Progenitor cell of endocrine pancreas (in vitro differentiated cells): ENCODE data around the gene GPR31. TPM values are rescaled to one million over a fixed set of nuclear protein-coding genes. Genes with fewer than 3 reads are reported as not detected.

Experiments
- DNase-seq: peaks from one replicate; pipeline ENCODE4 v3.0.0; 2021; ENCODE audit warnings: low spot score; ENCODE audit not compliant: unreplicated experiment
- H3K27ac Mint-ChIP-seq: 2 replicates; pipeline ENCODE4 v1.8.0; 2021; ENCODE audit warnings: mild to moderate bottlenecking, moderate library complexity, mixed read lengths
- H3K27me3 Mint-ChIP-seq: 2 replicates; pipeline ENCODE4 v1.8.0; 2021; ENCODE audit warnings: mixed read lengths
- H3K36me3 Mint-ChIP-seq: 2 replicates; pipeline ENCODE4 v1.8.0; 2022; ENCODE audit warnings: mixed read lengths; ENCODE audit not compliant: insufficient read depth
- H3K4me1 Mint-ChIP-seq: 2 replicates; pipeline ENCODE4 v1.8.0; 2021; ENCODE audit warnings: low read depth, mixed read lengths
- H3K4me3 Mint-ChIP-seq: 2 replicates; pipeline ENCODE4 v1.8.0; 2021; ENCODE audit warnings: low read depth, mild to moderate bottlenecking, moderate library complexity, mixed read lengths
- H3K9me3 Mint-ChIP-seq: 2 replicates; pipeline ENCODE4 v1.8.0; 2021; ENCODE audit warnings: low read depth, mixed read lengths
- total RNA-seq: library from RNA; stranded (reverse); gene quantifications from 2 replicates; pipeline ENCODE4 v1.2.1, GENCODE V29; 2021
- TF ChIP-seq, protein P1 (sequence below): fragments of 200-600 bp; sonication (generic); IDR thresholded peaks from one replicate; pipeline ENCODE4 v1.5.0; 2021; ENCODE audit warnings: antibody characterized with exemption, mild to moderate bottlenecking; ENCODE audit not compliant: unreplicated experiment

The GPR31 gene
- total RNA-seq, 1 donor from 2014 or later: not detected

DNA sequence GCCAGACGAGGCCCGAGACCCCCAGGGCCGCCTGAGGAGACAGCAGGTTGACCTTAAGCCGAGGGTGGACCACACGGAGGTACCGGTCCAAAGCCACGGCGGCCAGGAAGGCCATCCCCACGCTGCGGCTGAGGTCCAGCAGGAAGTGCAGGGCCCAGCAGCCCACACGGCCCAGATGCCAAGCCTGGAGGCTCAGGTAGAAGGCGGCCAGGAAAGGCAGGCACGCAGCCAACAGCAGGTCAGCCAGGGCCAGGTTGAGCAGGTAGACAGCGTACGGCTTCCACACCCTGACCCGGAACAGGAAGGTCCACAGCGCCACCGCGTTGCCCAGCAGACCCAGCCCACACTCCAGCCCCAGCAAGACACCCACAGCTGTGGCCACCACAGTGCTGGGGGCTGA, 366 bp downstream of the GPR31 start:
- no peak for DNase-seq
- peaks cover 9% of the 10 kb centered on the region for H3K27me3 Mint-ChIP-seq

GRCh38 chr6:167154895-167155294, 2.9 kb downstream of the GPR31 start:
- Mint-ChIP-seq H3K36me3 (no peaks in the 10 kb centered on the region), H3K9me3 (peaks cover 2% of the 10 kb centered on the region)

More for the DNA sequence above, 366 bp downstream of the GPR31 start:
- Mint-ChIP-seq H3K36me3 (no peaks in the 10 kb centered on the region), H3K9me3 (peaks cover 2% of the 10 kb centered on the region), H3K4me3 (no peak overlapping the region), H3K4me1 (peaks cover 2% of the 10 kb centered on the region), H3K27ac (no peak overlapping the region)
- TF ChIP-seq, protein P1, sequence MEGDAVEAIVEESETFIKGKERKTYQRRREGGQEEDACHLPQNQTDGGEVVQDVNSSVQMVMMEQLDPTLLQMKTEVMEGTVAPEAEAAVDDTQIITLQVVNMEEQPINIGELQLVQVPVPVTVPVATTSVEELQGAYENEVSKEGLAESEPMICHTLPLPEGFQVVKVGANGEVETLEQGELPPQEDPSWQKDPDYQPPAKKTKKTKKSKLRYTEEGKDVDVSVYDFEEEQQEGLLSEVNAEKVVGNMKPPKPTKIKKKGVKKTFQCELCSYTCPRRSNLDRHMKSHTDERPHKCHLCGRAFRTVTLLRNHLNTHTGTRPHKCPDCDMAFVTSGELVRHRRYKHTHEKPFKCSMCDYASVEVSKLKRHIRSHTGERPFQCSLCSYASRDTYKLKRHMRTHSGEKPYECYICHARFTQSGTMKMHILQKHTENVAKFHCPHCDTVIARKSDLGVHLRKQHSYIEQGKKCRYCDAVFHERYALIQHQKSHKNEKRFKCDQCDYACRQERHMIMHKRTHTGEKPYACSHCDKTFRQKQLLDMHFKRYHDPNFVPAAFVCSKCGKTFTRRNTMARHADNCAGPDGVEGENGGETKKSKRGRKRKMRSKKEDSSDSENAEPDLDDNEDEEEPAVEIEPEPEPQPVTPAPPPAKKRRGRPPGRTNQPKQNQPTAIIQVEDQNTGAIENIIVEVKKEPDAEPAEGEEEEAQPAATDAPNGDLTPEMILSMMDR: no peak

DNA sequence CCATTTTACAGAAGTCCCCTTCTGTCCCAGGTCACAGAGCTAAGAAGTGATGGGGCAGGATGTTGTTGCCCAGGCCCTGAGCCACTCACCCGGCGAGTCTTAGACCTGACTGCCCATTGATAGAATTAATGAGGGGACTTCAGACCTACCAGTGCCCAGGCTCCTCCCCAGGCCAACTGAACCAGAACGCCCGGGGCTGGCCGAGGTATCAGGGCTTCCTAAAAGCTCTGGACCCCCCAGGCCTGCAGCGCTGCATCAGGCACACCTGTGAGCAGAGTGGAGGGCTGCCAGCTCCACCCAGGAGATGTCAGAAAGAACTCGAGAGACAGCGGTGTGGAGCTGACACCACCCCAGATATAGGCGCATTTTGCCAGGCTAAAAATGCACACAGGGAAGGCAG, 3.5 kb downstream of the GPR31 start:
- Mint-ChIP-seq H3K4me3 (no peak overlapping the region), H3K36me3 (no peaks in the 10 kb centered on the region), H3K9me3 (peaks cover 2% of the 10 kb centered on the region), H3K27ac (peak overlapping the region; percentile 67), H3K4me1 (no peaks in the 10 kb centered on the region), H3K27me3 (peaks cover 14% of the 10 kb centered on the region)
- no peak for DNase-seq
- TF ChIP-seq, protein P1: no peak

More at GRCh38 chr6:167154895-167155294, 2.9 kb downstream of the GPR31 start:
- Mint-ChIP-seq H3K4me1 (no peaks in the 10 kb centered on the region), H3K27ac (no peak overlapping the region), H3K27me3 (peaks cover 9% of the 10 kb centered on the region), H3K4me3 (no peak overlapping the region)
- TF ChIP-seq, protein P1: no peak
- no peak for DNase-seq

DNA sequence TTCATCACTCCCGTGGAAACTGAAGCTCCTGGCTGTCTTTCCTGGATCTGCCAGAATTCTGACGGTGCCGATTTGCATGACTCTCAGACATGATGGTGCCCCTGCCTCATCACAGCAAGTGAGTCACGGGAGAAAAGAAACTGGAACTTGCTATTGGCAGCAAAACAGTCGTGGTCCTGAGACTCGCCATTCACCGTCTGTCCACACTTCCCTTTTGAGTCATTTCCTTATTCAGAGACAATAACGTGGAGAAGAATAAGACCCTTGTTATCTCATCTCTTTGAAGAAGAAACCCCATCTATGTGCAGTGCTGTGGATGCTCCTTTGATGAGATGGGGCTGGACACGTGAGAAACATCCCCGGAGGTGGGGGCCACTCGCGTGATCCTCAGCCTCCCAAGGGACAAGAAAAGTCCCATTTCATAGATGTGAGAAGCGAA, 4.2 kb downstream of the GPR31 start:
- no peak for DNase-seq
- H3K27me3 Mint-ChIP-seq: peaks cover 16% of the 10 kb centered on the region
- no peaks in the 10 kb centered on the region for H3K4me1 Mint-ChIP-seq
- H3K4me3 Mint-ChIP-seq: no peak overlapping the region
- no peaks in the 10 kb centered on the region for H3K9me3 Mint-ChIP-seq
- TF ChIP-seq, protein P1: no peak
- no peak overlapping the region for H3K27ac Mint-ChIP-seq
- H3K36me3 Mint-ChIP-seq: no peaks in the 10 kb centered on the region

- DNase-seq: no peak
- TF ChIP-seq, protein P1: no peak
- H3K9me3 Mint-ChIP-seq: no peaks in the 10 kb centered on the region
- no peak overlapping the region for H3K4me3 Mint-ChIP-seq
- peaks cover 20% of the 10 kb centered on the region for H3K27me3 Mint-ChIP-seq
- H3K4me1 Mint-ChIP-seq: no peaks in the 10 kb centered on the region
- no peak overlapping the region for H3K27ac Mint-ChIP-seq
- no peaks in the 10 kb centered on the region for H3K36me3 Mint-ChIP-seq
These were observed 4.9 kb downstream of the GPR31 start for GRCh38 chr6:167152862-167153261.
